IMR-90 (cell line): ENCODE data around the gene FADS1. TPM values are rescaled to one million over a fixed set of nuclear protein-coding genes. Genes with fewer than 3 reads are reported as not detected.

Experiments
- ATAC-seq: fragments of 200-7000 bp; cut with Tn5 transposase; 2 replicates; pipeline ENCODE4 v1.9.1; 2020; ENCODE audit warnings: low read depth, mild to moderate bottlenecking, moderate library complexity
- BruUV-seq: library from RNA; stranded (reverse); fragments of 400-500 nt; replicated peaks from 2 replicates; lab custom pipeline; 2021; lab: Mats Ljungman, UMichigan
- CTCF ChIA-PET: fragments of 300-600 bp; formaldehyde crosslinking; extraction: SDS; loops from one replicate; lab custom pipeline; 2021; ENCODE audit warnings: antibody characterized with exemption; lab: Yijun Ruan, JAX
- POLR2A ChIA-PET: fragments of 300-600 bp; sonication (Branson Sonifier 250); formaldehyde crosslinking; loops from one replicate; lab custom pipeline; 2022; ENCODE audit warnings: antibody characterized with exemption; ENCODE audit not compliant: unreplicated experiment; lab: Charles Lee
- DNase-seq: peaks from one replicate; pipeline ENCODE4 v3.0.0; 2013
- H2AFZ ChIP-seq: replicated peaks from 2 replicates; pipeline ENCODE3; 2013; ENCODE audit warnings: low read length, mild to moderate bottlenecking; ENCODE audit not compliant: poor library complexity
- H2AK5ac ChIP-seq: 2 replicates; pipeline ENCODE4 v1.6.1; 2013; ENCODE audit warnings: low read depth, low read length, inconsistent platforms
- H2AK9ac ChIP-seq: replicated peaks from 2 replicates; pipeline ENCODE3; 2013; ENCODE audit warnings: mild to moderate bottlenecking, low read depth, low read length, moderate library complexity; ENCODE audit not compliant: poor library complexity
- H2BK120ac ChIP-seq: 2 replicates; pipeline ENCODE4 v1.6.1; 2013; ENCODE audit warnings: low read depth, low read length, inconsistent platforms
- H2BK15ac ChIP-seq: 3 replicates; pipeline ENCODE4 v1.6.1; 2013; ENCODE audit warnings: low read depth, low read length, inconsistent platforms
- H2BK20ac ChIP-seq: 2 replicates; pipeline ENCODE4 v1.6.1; 2013; ENCODE audit warnings: low read depth, mild to moderate bottlenecking, inconsistent platforms, low read length, moderate library complexity
- H2BK5ac ChIP-seq: 2 replicates; pipeline ENCODE4 v1.6.1; 2013; ENCODE audit warnings: mild to moderate bottlenecking, low read depth, low read length, inconsistent platforms; ENCODE audit not compliant: poor library complexity, severe bottlenecking
- H3K14ac ChIP-seq: replicated peaks from 2 replicates; pipeline ENCODE4 v1.6.1; 2013; ENCODE audit warnings: low read depth, low read length, inconsistent platforms
- H3K18ac ChIP-seq: 2 replicates; pipeline ENCODE4 v1.6.1; 2013; ENCODE audit warnings: low read depth, low read length, control low read depth
- H3K23ac ChIP-seq: 2 replicates; pipeline ENCODE4 v1.6.1; 2013; ENCODE audit warnings: low read depth, low read length, inconsistent platforms
- H3K27ac ChIP-seq: 2 replicates; pipeline ENCODE4 v1.5.1; 2013; ENCODE audit warnings: mild to moderate bottlenecking, control low read depth, low read length; ENCODE audit not compliant: insufficient read depth
- H3K27me3 ChIP-seq: 2 replicates; pipeline ENCODE4 v1.6.1; 2013; ENCODE audit warnings: low read length; ENCODE audit not compliant: control insufficient read depth, insufficient read depth
- H3K36me3 ChIP-seq: 2 replicates; pipeline ENCODE4 v1.6.1; 2013; ENCODE audit warnings: low read length, mixed read lengths; ENCODE audit not compliant: control insufficient read depth, insufficient read depth
- H3K4ac ChIP-seq: 2 replicates; pipeline ENCODE4 v1.6.1; 2013; ENCODE audit warnings: low read depth, low read length, inconsistent platforms
- H3K4me1 ChIP-seq: 2 replicates; pipeline ENCODE4 v1.6.1; 2013; ENCODE audit warnings: low read length, mixed read lengths; ENCODE audit not compliant: control insufficient read depth, insufficient read depth
- H3K4me2 ChIP-seq: 2 replicates; pipeline ENCODE4 v1.6.1; 2013; ENCODE audit warnings: low read depth, mild to moderate bottlenecking, control low read depth, low read length, moderate library complexity
- H3K4me3 ChIP-seq: 2 replicates; pipeline ENCODE4 v1.5.1; 2013; ENCODE audit warnings: low read depth, mild to moderate bottlenecking, control low read depth, low read length, moderate library complexity; ENCODE audit not compliant: insufficient read depth
- H3K56ac ChIP-seq: 2 replicates; pipeline ENCODE4 v1.6.1; 2013; ENCODE audit warnings: low read length, inconsistent platforms; ENCODE audit not compliant: insufficient read depth; ENCODE audit errors: extremely low read depth
- H3K79me1 ChIP-seq, 2 experiments: 2 replicates each; pipeline ENCODE4 v1.6.1; 2013; ENCODE audit warnings: low read length in 2 of 2, inconsistent platforms in 1 of 2, low read depth in 1 of 2
- H3K9ac ChIP-seq: 2 replicates; pipeline ENCODE4 v1.6.1; 2013; ENCODE audit warnings: low read depth, low read length, control low read depth
- H3K9me1 ChIP-seq: 2 replicates; pipeline ENCODE4 v1.6.1; 2013; ENCODE audit warnings: low read length, inconsistent platforms; ENCODE audit not compliant: insufficient read depth
- H3K9me3 ChIP-seq: 2 replicates; pipeline ENCODE4 v1.6.1; 2013; ENCODE audit warnings: low read length; ENCODE audit not compliant: control insufficient read depth, insufficient read depth
- H4K20me1 ChIP-seq: 2 replicates; pipeline ENCODE4 v1.6.1; 2013; ENCODE audit warnings: low read length, inconsistent platforms; ENCODE audit not compliant: insufficient read depth
- H4K5ac ChIP-seq: 2 replicates; pipeline ENCODE4 v1.6.1; 2013; ENCODE audit warnings: mild to moderate bottlenecking, low read depth, low read length, control low read depth
- H4K8ac ChIP-seq, 2 experiments: 2 replicates each; pipeline ENCODE4 v1.6.1; 2013; ENCODE audit warnings: low read depth in 2 of 2, low read length in 2 of 2, control low read depth in 1 of 2, inconsistent platforms in 1 of 2
- H4K91ac ChIP-seq: 2 replicates; pipeline ENCODE4 v1.6.1; 2013; ENCODE audit warnings: low read depth, low read length, inconsistent platforms; ENCODE audit not compliant: insufficient read depth
- ELK1 ChIP-seq: fragments of 150-350 bp; IDR thresholded peaks from 2 replicates; pipeline ENCODE4 v1.6.1; 2016; ENCODE audit warnings: low read depth, mild to moderate bottlenecking, low read length, moderate library complexity, borderline replicate concordance
- MAFK ChIP-seq: IDR thresholded peaks from 2 replicates; pipeline ENCODE4 v1.6.1; 2012; ENCODE audit warnings: low read depth, low read length, improper control_type of control experiment
- NFE2L2 ChIP-seq: fragments of 150-350 bp; IDR thresholded peaks from 2 replicates; pipeline ENCODE4 v1.6.1; 2016; ENCODE audit warnings: low read depth, mild to moderate bottlenecking, low read length
- WGBS, 2 experiments: methylation state at CpG; one replicate each; pipeline versions ENCODE4 v1.1.5 to v1.1.7; 2013; ENCODE audit warnings: missing lambda C conversion rate in 2 of 2; ENCODE audit not compliant: insufficient read length in 1 of 2; ENCODE audit errors: extremely low coverage in 2 of 2; 5-methylcytosine and 5-hydroxymethylcytosine counted together
- dilution Hi-C: fragments of 300-500 bp; cut with HindIII; formaldehyde crosslinking; loops from one replicate; pipeline ENCODE4 v1.14.3; 2018; ENCODE audit warnings: low sequenced_read_pairs; ENCODE audit not compliant: unreplicated experiment
- in situ Hi-C: fragments of 300-500 bp; cut with MboI; formaldehyde crosslinking; loops from 3 replicates; pipeline ENCODE4 v1.14.3; 2019; ENCODE audit warnings: low sequenced_read_pairs, inconsistent platforms, mixed read lengths
- intact Hi-C: fragments of 100-400 bp; cut with micrococcal nuclease; formaldehyde crosslinking; loops from 2 replicates; pipeline ENCODE4 v1.10.0; 2022
- polyA plus RNA-seq, 3 experiments: library from polyadenylated mRNA; depleted of rRNA; stranded (reverse); fragments of >200 nt; gene quantifications; 2 replicates each; pipeline ENCODE4 v1.2.3, GENCODE V29; 2012; ENCODE audit warnings: low replicate concordance in 1 of 3
- total RNA-seq: library from RNA; depleted of rRNA; stranded (reverse); fragments of >200 nt; gene quantifications from 2 replicates; pipeline ENCODE4 v1.2.3, GENCODE V29; 2012
- TF ChIP-seq, protein P1 (sequence below): fragments of 150-350 bp; IDR thresholded peaks from 2 replicates; pipeline ENCODE4 v1.6.1; 2017; ENCODE audit warnings: mild to moderate bottlenecking, antibody characterized with exemption, low read length, low read depth

The FADS1 gene
- total and polyA plus RNA-seq, 2 of the 4 experiments (the other 2 are of a cell fraction) = 16.3 to 18.4 TPM

DNA sequence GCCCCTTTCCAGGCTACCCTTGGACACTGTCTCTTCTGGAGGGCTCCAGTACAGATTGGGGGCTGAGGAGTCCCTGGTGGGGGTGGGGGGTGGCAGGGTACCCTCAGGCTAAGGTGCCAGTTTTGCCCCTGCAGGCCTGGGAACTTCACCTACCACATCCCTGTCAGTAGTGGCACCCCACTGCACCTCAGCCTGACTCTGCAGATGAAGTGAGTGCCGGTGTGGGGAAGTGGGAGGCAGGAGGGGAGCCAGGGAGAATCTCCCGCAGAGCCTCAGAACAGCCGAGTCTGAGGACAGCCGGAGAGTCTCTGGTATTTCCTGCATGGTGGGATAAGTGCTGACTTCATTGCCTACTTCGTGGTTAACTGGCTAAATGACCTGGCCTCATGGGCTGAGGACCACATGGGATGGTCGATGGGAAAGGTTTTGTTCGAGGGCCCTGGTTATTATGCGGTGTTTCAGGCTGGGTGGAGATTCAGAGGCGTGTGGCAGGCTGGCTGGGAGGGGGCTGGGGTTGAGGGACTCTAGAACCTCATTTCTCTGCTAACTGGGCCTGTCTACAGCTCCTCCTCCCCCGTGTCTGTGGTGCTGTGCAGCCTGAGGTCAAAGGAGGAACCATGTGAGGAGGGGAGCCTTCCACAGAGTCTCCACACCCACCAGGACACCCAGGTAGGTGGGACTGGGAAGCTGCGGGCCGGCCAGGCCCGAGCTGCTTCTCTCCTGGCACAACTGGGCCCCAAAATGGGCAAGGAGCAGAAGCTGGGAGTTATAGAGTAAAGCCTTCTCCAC is 32.9 kb downstream of the FADS1 start:
- TF ChIP-seq ELK1 (no peak), MAFK (no peak), NFE2L2 (no peak)
- TF ChIP-seq, protein P1, sequence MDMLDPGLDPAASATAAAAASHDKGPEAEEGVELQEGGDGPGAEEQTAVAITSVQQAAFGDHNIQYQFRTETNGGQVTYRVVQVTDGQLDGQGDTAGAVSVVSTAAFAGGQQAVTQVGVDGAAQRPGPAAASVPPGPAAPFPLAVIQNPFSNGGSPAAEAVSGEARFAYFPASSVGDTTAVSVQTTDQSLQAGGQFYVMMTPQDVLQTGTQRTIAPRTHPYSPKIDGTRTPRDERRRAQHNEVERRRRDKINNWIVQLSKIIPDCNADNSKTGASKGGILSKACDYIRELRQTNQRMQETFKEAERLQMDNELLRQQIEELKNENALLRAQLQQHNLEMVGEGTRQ = 0 out of 2 replicates have a peak, but pooled peaks have one; percentile 7
- Histone ChIP-seq H3K4ac (no peak overlapping the region), H3K27ac (no peak overlapping the region), H3K4me1 (peaks cover 3% of the 10 kb centered on the region; the same call in 1 of the 2 replicates), H2BK20ac (no peak overlapping the region), H3K23ac (no peak overlapping the region), H3K27me3 (no peaks in the 10 kb centered on the region), H4K20me1 (peaks cover 6% of the 10 kb centered on the region; the same call in 1 of the 2 replicates), H2BK120ac (no peak overlapping the region), H4K8ac (no peak overlapping the region), H3K9me3 (no peaks in the 10 kb centered on the region), H3K79me1 (peaks cover 2 to 11% of the 10 kb centered on the region in 2 experiments; a peak in 1 of 4 replicates), H2AK5ac (no peak overlapping the region; the same call in 1 of the 2 replicates), H4K5ac (no peak overlapping the region), H2BK5ac (no peak overlapping the region), H2AK9ac (no peak overlapping the region), H3K18ac (no peak overlapping the region), H4K91ac (peak overlapping the region; percentile 6; the same call in 1 of the 2 replicates), H3K9ac (no peak overlapping the region), H3K56ac (no peak overlapping the region), H3K4me3 (no peak overlapping the region), H3K14ac (no peak overlapping the region), H3K4me2 (no peak overlapping the region), H3K36me3 (peaks cover 49% of the 10 kb centered on the region), H2AFZ (no peak overlapping the region), H3K9me1 (no peaks in the 10 kb centered on the region; the same call in 1 of the 2 replicates), H2BK15ac (no peak overlapping the region)
- in situ Hi-C loops (no loop called here), dilution Hi-C loops (no loop called here), intact Hi-C loops (no loop called here)
- peak; percentile 51 for ATAC-seq
- CTCF ChIA-PET = interaction anchor here (0.6 kb wide), 1 partner anchor 148 kb away, joined by 6 read pairs; no protein-coding TSS in a partner anchor
- POLR2A ChIA-PET = no interaction called here
- BruUV-seq = no TSS peak
- peak; percentile 71 for DNase-seq
- WGBS, 2 experiments = 64% methylated on average over 6 of the region's 13 CpGs; no CpG with 5 or more reads in 1 of the 2 experiments
